Neural cell (in vitro differentiated cells): ENCODE data around the gene SP100.

Experiments used
- POLR2AphosphoS5 ChIP-seq: IDR thresholded peaks from 2 replicates; pipeline ENCODE4 v1.6.1; 2012
- TAF1 ChIP-seq: IDR thresholded peaks from 2 replicates; pipeline ENCODE4 v1.6.1; 2012; ENCODE audit warnings: low read depth
- TF ChIP-seq, protein P1 (sequence below): fragments of 450-650 bp; IDR thresholded peaks from 2 replicates; pipeline ENCODE4 v1.5.1; 2014; ENCODE audit warnings: antibody characterized with exemption, mild to moderate bottlenecking, moderate library complexity; ENCODE audit not compliant: poor library complexity, severe bottlenecking

DNA sequence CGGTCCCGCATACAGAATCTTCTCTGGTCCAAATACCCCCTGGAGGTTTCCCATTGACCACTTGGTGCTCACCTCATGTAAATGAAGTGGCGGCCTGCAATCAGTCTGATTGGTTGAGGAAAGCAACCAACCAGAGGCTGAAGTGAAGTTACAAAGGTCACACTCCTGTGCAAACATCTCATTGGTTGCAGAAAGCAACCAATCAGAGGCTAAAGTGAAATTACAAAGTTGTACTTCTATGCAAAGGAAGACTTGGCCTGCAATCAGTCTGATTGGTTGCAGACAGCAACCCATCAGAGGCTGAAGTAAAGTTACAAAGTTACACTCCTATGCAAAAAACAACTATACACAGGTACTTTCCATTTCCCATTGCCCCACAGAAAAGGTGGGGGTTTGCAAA lies 2.5 kb upstream of the SP100 start:
- TF ChIP-seq, protein P1, sequence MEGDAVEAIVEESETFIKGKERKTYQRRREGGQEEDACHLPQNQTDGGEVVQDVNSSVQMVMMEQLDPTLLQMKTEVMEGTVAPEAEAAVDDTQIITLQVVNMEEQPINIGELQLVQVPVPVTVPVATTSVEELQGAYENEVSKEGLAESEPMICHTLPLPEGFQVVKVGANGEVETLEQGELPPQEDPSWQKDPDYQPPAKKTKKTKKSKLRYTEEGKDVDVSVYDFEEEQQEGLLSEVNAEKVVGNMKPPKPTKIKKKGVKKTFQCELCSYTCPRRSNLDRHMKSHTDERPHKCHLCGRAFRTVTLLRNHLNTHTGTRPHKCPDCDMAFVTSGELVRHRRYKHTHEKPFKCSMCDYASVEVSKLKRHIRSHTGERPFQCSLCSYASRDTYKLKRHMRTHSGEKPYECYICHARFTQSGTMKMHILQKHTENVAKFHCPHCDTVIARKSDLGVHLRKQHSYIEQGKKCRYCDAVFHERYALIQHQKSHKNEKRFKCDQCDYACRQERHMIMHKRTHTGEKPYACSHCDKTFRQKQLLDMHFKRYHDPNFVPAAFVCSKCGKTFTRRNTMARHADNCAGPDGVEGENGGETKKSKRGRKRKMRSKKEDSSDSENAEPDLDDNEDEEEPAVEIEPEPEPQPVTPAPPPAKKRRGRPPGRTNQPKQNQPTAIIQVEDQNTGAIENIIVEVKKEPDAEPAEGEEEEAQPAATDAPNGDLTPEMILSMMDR: no peak
- TF ChIP-seq POLR2AphosphoS5 (no peak), TAF1 (no peak)
